ENCODE measurements around the gene CHRDL2. TPM values are rescaled to one million over a fixed set of nuclear protein-coding genes. Genes with fewer than 3 reads are reported as not detected.

Gene CHRDL2
- total and polyA plus RNA-seq, 7 experiments from 2014 or later: not detected

GRCh38 chr11:74648894-74649293 lies 82.3 kb downstream of the CHRDL2 start:
- ChIA-PET CTCF (no interaction called here), POLR2A (no interaction called here)
- H3K27ac Mint-ChIP-seq: no peak overlapping the region
- H3K36me3 ChIP-seq (ENCODE audit: control insufficient read depth in 2 of 3, insufficient read depth in 3 of 3, low read length in 3 of 3): peaks cover 0 to 10% (median 5%) of the 10 kb centered on the region in 3 experiments
- peaks cover 0 to 8% (median 0%) of the 10 kb centered on the region in 11 donors for H3K9me3 Mint-ChIP-seq
- H3K4me1 ChIP-seq (ENCODE audit: control insufficient read depth in 2 of 2, insufficient read depth in 2 of 2, low read length in 2 of 2): no peaks in the 10 kb centered on the region
- intact Hi-C loops (cut with micrococcal nuclease): no loop called here
- no peaks in the 10 kb centered on the region for H3K27me3 Mint-ChIP-seq
- ATAC-seq: no peak
- H3K27ac ChIP-seq (ENCODE audit: low read depth, low read length): no peak overlapping the region
- no peaks in the 10 kb centered on the region for H3K4me1 Mint-ChIP-seq
- H3K4me3 Mint-ChIP-seq: no peak overlapping the region
- no peak for DNase-seq
- H3K4me3 ChIP-seq (ENCODE audit: low read length): no peak overlapping the region
- H3K27me3 ChIP-seq (ENCODE audit: control insufficient read depth in 2 of 2, insufficient read depth in 2 of 2, low read length in 2 of 2): no peaks in the 10 kb centered on the region
- peaks cover 6 to 59% (median 52%) of the 10 kb centered on the region in 5 donors for H3K36me3 Mint-ChIP-seq
- no peaks in the 10 kb centered on the region for H3K9me3 ChIP-seq (ENCODE audit: control insufficient read depth in 2 of 3, low read length in 3 of 3)

- ATAC-seq (no peak), DNase-seq (no peak)
- H3K36me3 ChIP-seq (ENCODE audit: control insufficient read depth in 2 of 3, insufficient read depth in 3 of 3, low read length in 3 of 3): peaks cover 0 to 10% (median 5%) of the 10 kb centered on the region in 3 experiments
- H3K27me3 ChIP-seq (ENCODE audit: control insufficient read depth in 2 of 2, insufficient read depth in 2 of 2, low read length in 2 of 2): no peaks in the 10 kb centered on the region
- H3K9me3 ChIP-seq (ENCODE audit: control insufficient read depth in 2 of 3, low read length in 3 of 3): no peaks in the 10 kb centered on the region
- Mint-ChIP-seq H3K9me3 (no peaks in the 10 kb centered on the region), H3K4me3 (no peak overlapping the region), H3K27me3 (no peaks in the 10 kb centered on the region), H3K4me1 (no peaks in the 10 kb centered on the region), H3K27ac (no peak overlapping the region), H3K36me3 (peaks cover 6 to 58% (median 49%) of the 10 kb centered on the region in 5 donors)
- ChIA-PET POLR2A (no interaction called here), CTCF (no interaction called here)
- H3K4me3 ChIP-seq (ENCODE audit: low read length): no peak overlapping the region
- no peaks in the 10 kb centered on the region for H3K4me1 ChIP-seq (ENCODE audit: control insufficient read depth in 2 of 2, insufficient read depth in 2 of 2, low read length in 2 of 2)
- H3K27ac ChIP-seq (ENCODE audit: low read depth, low read length): no peak overlapping the region
- intact Hi-C loops (cut with micrococcal nuclease): no loop called here
Observed at GRCh38 chr11:74647831-74648230, 83.4 kb downstream of the CHRDL2 start.

GRCh38 chr11:74647404-74647803 lies 83.8 kb downstream of the CHRDL2 start:
- H3K9me3 Mint-ChIP-seq: no peaks in the 10 kb centered on the region
- Histone ChIP-seq H3K9me3 (ENCODE audit: control insufficient read depth in 2 of 3, low read length in 3 of 3) (no peaks in the 10 kb centered on the region), H3K4me1 (ENCODE audit: control insufficient read depth in 2 of 2, insufficient read depth in 2 of 2, low read length in 2 of 2) (no peaks in the 10 kb centered on the region), H3K27ac (ENCODE audit: low read depth, low read length) (no peak overlapping the region), H3K27me3 (ENCODE audit: control insufficient read depth in 2 of 2, insufficient read depth in 2 of 2, low read length in 2 of 2) (no peaks in the 10 kb centered on the region), H3K36me3 (ENCODE audit: control insufficient read depth in 2 of 3, insufficient read depth in 3 of 3, low read length in 3 of 3) (peaks cover 0 to 15% (median 5%) of the 10 kb centered on the region in 3 experiments), H3K4me3 (ENCODE audit: low read length) (no peak overlapping the region)
- no peaks in the 10 kb centered on the region for H3K4me1 Mint-ChIP-seq
- no peak for DNase-seq
- CTCF ChIA-PET: no interaction called here
- no peaks in the 10 kb centered on the region for H3K27me3 Mint-ChIP-seq
- ATAC-seq: no peak
- POLR2A ChIA-PET: no interaction called here
- peaks cover 6 to 58% (median 47%) of the 10 kb centered on the region in 5 donors for H3K36me3 Mint-ChIP-seq
- no peak overlapping the region for H3K4me3 Mint-ChIP-seq
- H3K27ac Mint-ChIP-seq: no peak overlapping the region
- intact Hi-C loops (cut with micrococcal nuclease): no loop called here

GRCh38 chr11:74646954-74647353 lies 84.3 kb downstream of the CHRDL2 start:
- no peak for DNase-seq
- H3K9me3 Mint-ChIP-seq: no peaks in the 10 kb centered on the region

More at GRCh38 chr11:74646954-74647353, 84.3 kb downstream of the CHRDL2 start:
- H3K4me3 ChIP-seq (ENCODE audit: low read length): no peak overlapping the region
- H3K36me3 ChIP-seq (ENCODE audit: control insufficient read depth in 2 of 3, insufficient read depth in 3 of 3, low read length in 3 of 3): peaks cover 0 to 18% (median 5%) of the 10 kb centered on the region in 3 experiments
- peaks cover 6 to 60% (median 45%) of the 10 kb centered on the region in 5 donors for H3K36me3 Mint-ChIP-seq
- no peaks in the 10 kb centered on the region for H3K4me1 Mint-ChIP-seq
- H3K4me3 Mint-ChIP-seq: no peak overlapping the region
- no peaks in the 10 kb centered on the region for H3K4me1 ChIP-seq (ENCODE audit: control insufficient read depth in 2 of 2, insufficient read depth in 2 of 2, low read length in 2 of 2)
- no peak overlapping the region for H3K27ac Mint-ChIP-seq
- H3K27me3 Mint-ChIP-seq: no peaks in the 10 kb centered on the region
- H3K27ac ChIP-seq (ENCODE audit: low read depth, low read length): no peak overlapping the region
- H3K27me3 ChIP-seq (ENCODE audit: control insufficient read depth in 2 of 2, insufficient read depth in 2 of 2, low read length in 2 of 2): no peaks in the 10 kb centered on the region
- ATAC-seq: no peak
- CTCF ChIA-PET: no interaction called here
- intact Hi-C loops (cut with micrococcal nuclease): no loop called here
- no peaks in the 10 kb centered on the region for H3K9me3 ChIP-seq (ENCODE audit: control insufficient read depth in 2 of 3, low read length in 3 of 3)
- POLR2A ChIA-PET: no interaction called here

Small RNAs within 50 kb of the gene (microRNA-seq; reads per million reads assigned to microRNA genes)
- gene MIR4696 (ENCODE audit: borderline microRNAs expressed): not detected

Other genes starting within 250 kb of the CHRDL2 start
- gene LIPT2, start 237.7 kb downstream of the CHRDL2 start, total RNA-seq: 10 to 100 TPM in 2 of 5 experiments, 1 to 10 TPM in 3; 1.9 to 18.2 (median 9.3) TPM
- 10 to 100 TPM; 21.6 to 23.3 TPM for gene LIPT2, start 237.7 kb downstream of the CHRDL2 start, polyA plus RNA-seq
- 10 to 100 TPM in 4 of 5 experiments, 1 to 10 TPM in 1; 8.0 to 40.8 (median 14.7) TPM for gene POLD3, start 138.8 kb downstream of the CHRDL2 start, total RNA-seq
- 10 to 100 TPM; 10.3 to 16.4 TPM for gene POLD3, start 138.8 kb downstream of the CHRDL2 start, polyA plus RNA-seq
- 10 to 100 TPM; 17.9 to 25.5 (median 22.2) TPM for gene RNF169, start 17.4 kb upstream of the CHRDL2 start, total RNA-seq
- gene RNF169, start 17.4 kb upstream of the CHRDL2 start, polyA plus RNA-seq: 1 to 10 TPM; 1.1 to 1.6 TPM
- 10 to 100 TPM; 11.3 to 20.8 (median 20.3) TPM for gene XRRA1, start 217.7 kb upstream of the CHRDL2 start, total RNA-seq
- 10 to 100 TPM; 11.7 to 17.8 TPM for gene XRRA1, start 217.7 kb upstream of the CHRDL2 start, polyA plus RNA-seq
- gene SPCS2, start 217.8 kb upstream of the CHRDL2 start, total RNA-seq: 100 to 1,000 TPM in 2 of 5 experiments, 10 to 100 TPM in 3; 53.9 to 211 (median 87.5) TPM
- 100 to 1,000 TPM; 119 to 180 TPM for gene SPCS2, start 217.8 kb upstream of the CHRDL2 start, polyA plus RNA-seq